Measurements from ENCODE around the gene KRT73. TPM values are rescaled to one million over a fixed set of nuclear protein-coding genes. Genes with fewer than 3 reads are reported as not detected.

KRT73 gene
- total RNA-seq, 1 donor from 2014 or later: not detected

DNA sequence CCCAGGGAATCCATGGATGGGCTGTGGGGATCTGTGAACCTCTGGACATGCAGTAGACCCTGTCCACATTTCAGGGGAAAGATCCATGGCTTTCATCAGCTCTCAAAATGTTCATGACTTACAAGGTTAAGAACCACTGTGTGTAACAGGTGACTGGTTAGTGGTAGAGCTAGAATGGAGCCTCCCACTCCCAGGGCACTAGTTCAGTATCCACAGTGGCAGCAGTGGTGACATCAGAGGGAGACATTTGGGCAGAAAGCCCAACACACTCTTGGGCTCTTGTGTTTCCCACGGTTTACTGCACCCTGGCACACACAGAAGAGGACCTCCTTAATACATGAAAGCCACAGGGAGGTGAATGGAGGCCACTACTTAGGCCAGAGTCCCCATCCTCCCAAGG lies 53.8 kb downstream of the KRT73 start:
- DNase-seq (ENCODE audit: low spot score): no peak
- H3K4me1 Mint-ChIP-seq (ENCODE audit: low read depth): no peaks in the 10 kb centered on the region
- no peaks in the 10 kb centered on the region for H3K36me3 Mint-ChIP-seq (ENCODE audit: low read depth)
- H3K27ac Mint-ChIP-seq: no peak overlapping the region
- H3K9me3 Mint-ChIP-seq: no peaks in the 10 kb centered on the region
- intact Hi-C loops (cut with micrococcal nuclease): no loop called here
- H3K27me3 Mint-ChIP-seq (ENCODE audit: insufficient read depth): peaks cover 25% of the 10 kb centered on the region
- no peak overlapping the region for H3K4me3 Mint-ChIP-seq

DNA sequence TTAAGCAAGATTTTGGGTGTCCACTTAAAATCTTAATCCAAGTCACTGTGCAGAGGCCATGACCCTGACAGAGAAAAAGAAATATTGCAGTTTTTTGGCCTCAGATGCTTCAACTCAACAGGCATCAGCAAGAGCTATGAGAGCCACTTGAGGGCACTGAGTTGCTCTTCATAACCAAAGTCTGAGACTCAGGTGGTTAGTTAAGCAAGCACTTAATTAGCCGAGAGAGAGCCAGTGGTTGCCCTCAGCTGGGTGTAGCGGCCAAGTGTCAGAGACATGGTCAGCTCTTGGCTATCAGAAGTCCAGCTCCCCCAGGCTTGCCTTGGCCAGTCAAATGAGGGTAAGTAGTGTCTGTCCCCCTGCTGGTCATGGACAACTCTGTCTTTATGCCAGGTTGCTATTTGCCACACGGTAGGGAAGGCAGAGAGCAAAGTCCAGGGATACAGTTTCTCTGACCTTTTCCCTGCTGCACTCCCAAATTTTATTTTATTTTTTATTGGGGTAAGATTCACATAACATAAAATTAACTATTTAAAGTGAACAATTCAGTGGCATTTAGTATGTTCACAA lies 56.4 kb downstream of the KRT73 start:
- DNase-seq (ENCODE audit: low spot score): no peak
- H3K9me3 Mint-ChIP-seq: no peaks in the 10 kb centered on the region
- no peaks in the 10 kb centered on the region for H3K4me1 Mint-ChIP-seq (ENCODE audit: low read depth)

DNA sequence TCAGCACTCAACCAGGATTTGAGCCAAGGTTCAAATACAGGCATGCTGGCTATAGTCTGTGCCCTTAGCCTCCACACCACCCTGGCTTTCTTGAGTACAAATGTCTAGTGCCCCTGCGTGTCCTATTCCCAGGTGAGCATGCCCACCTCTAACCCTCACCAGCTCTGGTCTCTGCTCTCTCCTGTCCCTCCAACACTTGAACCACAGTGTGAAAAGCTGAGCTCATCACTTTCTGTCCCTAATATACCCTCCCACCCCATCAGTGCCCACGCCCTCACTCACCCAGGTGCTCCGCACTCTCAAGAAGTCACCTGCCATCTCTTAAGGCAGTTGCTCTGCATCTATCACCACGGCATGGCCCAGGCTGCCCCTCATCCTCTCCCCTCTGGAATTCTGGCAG lies 58.4 kb downstream of the KRT73 start:
- Mint-ChIP-seq H3K36me3 (ENCODE audit: low read depth) (no peaks in the 10 kb centered on the region), H3K9me3 (no peaks in the 10 kb centered on the region), H3K27me3 (ENCODE audit: insufficient read depth) (peaks cover 26% of the 10 kb centered on the region), H3K27ac (no peak overlapping the region), H3K4me1 (ENCODE audit: low read depth) (no peaks in the 10 kb centered on the region), H3K4me3 (no peak overlapping the region)
- no peak for DNase-seq (ENCODE audit: low spot score)
- intact Hi-C loops (cut with micrococcal nuclease): no loop called here

More for the DNA sequence above, 56.4 kb downstream of the KRT73 start:
- intact Hi-C loops (cut with micrococcal nuclease): no loop called here
- Mint-ChIP-seq H3K36me3 (ENCODE audit: low read depth) (no peaks in the 10 kb centered on the region), H3K4me3 (no peak overlapping the region), H3K27ac (no peak overlapping the region), H3K27me3 (ENCODE audit: insufficient read depth) (peaks cover 28% of the 10 kb centered on the region)

DNA sequence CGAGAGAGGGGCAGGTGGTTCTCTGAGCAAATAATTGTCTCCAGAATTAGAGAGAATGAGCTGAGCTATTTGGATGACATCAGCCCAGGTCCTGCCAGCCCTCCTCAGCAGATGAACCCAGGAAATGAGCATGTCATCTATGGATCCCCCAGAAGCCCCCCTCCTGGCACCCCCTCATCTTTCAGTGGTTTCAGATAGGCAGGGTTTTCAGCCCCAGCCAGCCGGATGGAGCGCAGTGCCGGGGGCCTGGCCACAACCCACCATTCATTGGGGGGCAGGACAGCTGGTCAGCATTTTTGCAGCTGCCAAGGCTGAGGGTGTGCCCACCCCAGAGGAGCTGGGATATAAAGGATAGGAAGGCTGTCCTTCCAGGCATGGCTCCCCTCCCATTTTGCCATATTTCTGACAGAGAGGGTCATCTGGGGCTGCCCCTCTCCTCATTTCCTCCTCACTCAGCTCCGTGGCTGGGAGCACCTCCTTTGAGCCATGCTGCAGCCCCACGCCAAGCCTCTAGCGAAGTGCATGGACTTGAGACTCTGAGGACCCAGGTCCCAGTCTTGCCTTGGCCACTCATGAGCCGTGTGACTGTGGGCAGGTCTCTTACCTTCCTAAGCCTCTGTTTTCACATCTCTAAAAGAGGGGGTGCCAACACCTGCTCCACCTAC lies 59.4 kb downstream of the KRT73 start:
- Mint-ChIP-seq H3K9me3 (no peaks in the 10 kb centered on the region), H3K36me3 (ENCODE audit: low read depth) (no peaks in the 10 kb centered on the region), H3K4me3 (no peak overlapping the region), H3K4me1 (ENCODE audit: low read depth) (no peaks in the 10 kb centered on the region), H3K27me3 (ENCODE audit: insufficient read depth) (peaks cover 21% of the 10 kb centered on the region), H3K27ac (no peak overlapping the region)
- DNase-seq (ENCODE audit: low spot score): no peak
- intact Hi-C loops (cut with micrococcal nuclease): no loop called here

Other genes starting within 250 kb of the KRT73 start
- not detected in 2 replicates for gene KRT84, start 232.9 kb downstream of the KRT73 start, total RNA-seq
- not detected in 2 replicates for gene KRT82, start 212.2 kb downstream of the KRT73 start, total RNA-seq
- not detected in 2 replicates for gene KRT75, start 184.2 kb downstream of the KRT73 start, total RNA-seq
- not detected in 2 replicates for gene KRT6B, start 166.4 kb downstream of the KRT73 start, total RNA-seq
- not detected in 2 replicates for gene KRT6C, start 144.8 kb downstream of the KRT73 start, total RNA-seq
- not detected in 2 replicates for gene KRT6A, start 125.3 kb downstream of the KRT73 start, total RNA-seq
- gene KRT5, start 98.2 kb downstream of the KRT73 start, total RNA-seq: not detected in 2 replicates
- not detected in 2 replicates for gene KRT71, start 65.4 kb downstream of the KRT73 start, total RNA-seq
- gene KRT74, start 44.7 kb downstream of the KRT73 start, total RNA-seq: not detected in 2 replicates
- gene KRT72, start 17.1 kb downstream of the KRT73 start, total RNA-seq: not detected in 2 replicates
- gene KRT2, start 33.7 kb upstream of the KRT73 start, total RNA-seq: not detected in 2 replicates
- gene KRT1, start 61.8 kb upstream of the KRT73 start, total RNA-seq: not detected in 2 replicates
- not detected in 2 replicates for gene KRT77, start 85.0 kb upstream of the KRT73 start, total RNA-seq
- not detected in 2 replicates for gene KRT76, start 158.8 kb upstream of the KRT73 start, total RNA-seq
- 0.08 TPM in 1 of 2 replicates, not detected in the other for gene KRT3, start 177.6 kb upstream of the KRT73 start, total RNA-seq
- not detected in 2 replicates for gene KRT4, start 195.6 kb upstream of the KRT73 start, total RNA-seq
- not detected in 2 replicates for gene KRT79, start 215.8 kb upstream of the KRT73 start, total RNA-seq
- gene KRT78, start 230.4 kb upstream of the KRT73 start, total RNA-seq: not detected in 2 replicates

Data from activated T-helper 1 cell treated with anti-CD3 and anti-CD28 coated beads, Interleukin-12 subunit alpha, Interleukin-12 subunit beta, Interleukin-2, Interleukin-4 antibody, amounts not matched to agents 30 ng/mL and 10 ng/mL and 1 ng/mL, durations not matched to agents 14 hours and 24 hours and 36 hours (primary cell).